NB4 (cell line): ENCODE results near the gene PMEPA1.

Experiments used
- MYC ChIP-seq: IDR thresholded peaks from 2 replicates; pipeline ENCODE4 v1.6.1; 2011; ENCODE audit warnings: low read depth, low read length
- TF ChIP-seq, protein P1 (sequence below): IDR thresholded peaks from one replicate; pipeline ENCODE4 v1.5.1; 2012; ENCODE audit warnings: low read depth, low read length

DNA sequence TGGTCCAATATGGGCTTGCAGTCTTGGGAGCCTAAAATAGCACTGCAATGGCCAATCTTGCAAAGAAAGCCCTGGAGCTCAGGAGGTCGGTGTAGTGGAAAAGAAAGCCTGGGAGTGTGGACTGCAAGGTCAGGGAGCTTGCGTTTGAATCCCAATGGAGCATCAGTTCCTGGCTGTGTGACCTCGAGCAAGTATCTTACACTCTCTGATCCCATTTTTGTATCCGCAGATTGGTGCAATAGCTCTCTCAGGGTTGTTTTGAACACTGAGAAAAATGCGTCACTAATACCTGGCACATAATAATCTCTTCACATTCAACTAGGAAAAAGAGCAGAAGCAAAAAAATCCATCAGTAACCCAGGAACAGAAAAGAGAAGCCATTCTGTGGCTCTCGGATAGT, 7.3 kb downstream of the PMEPA1 start:
- TF ChIP-seq MYC, result no peak
- TF ChIP-seq, protein P1, sequence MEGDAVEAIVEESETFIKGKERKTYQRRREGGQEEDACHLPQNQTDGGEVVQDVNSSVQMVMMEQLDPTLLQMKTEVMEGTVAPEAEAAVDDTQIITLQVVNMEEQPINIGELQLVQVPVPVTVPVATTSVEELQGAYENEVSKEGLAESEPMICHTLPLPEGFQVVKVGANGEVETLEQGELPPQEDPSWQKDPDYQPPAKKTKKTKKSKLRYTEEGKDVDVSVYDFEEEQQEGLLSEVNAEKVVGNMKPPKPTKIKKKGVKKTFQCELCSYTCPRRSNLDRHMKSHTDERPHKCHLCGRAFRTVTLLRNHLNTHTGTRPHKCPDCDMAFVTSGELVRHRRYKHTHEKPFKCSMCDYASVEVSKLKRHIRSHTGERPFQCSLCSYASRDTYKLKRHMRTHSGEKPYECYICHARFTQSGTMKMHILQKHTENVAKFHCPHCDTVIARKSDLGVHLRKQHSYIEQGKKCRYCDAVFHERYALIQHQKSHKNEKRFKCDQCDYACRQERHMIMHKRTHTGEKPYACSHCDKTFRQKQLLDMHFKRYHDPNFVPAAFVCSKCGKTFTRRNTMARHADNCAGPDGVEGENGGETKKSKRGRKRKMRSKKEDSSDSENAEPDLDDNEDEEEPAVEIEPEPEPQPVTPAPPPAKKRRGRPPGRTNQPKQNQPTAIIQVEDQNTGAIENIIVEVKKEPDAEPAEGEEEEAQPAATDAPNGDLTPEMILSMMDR, result no peak
